ENCODE results near the gene FSTL3. TPM values are rescaled to one million over a fixed set of nuclear protein-coding genes. Genes with fewer than 3 reads are reported as not detected.

The FSTL3 gene
- total and polyA plus RNA-seq, 2 of the 13 experiments (the other 11 are each of a cell fraction or from before 2014, with no cell fraction given), result 13.5 to 15.6 TPM

DNA sequence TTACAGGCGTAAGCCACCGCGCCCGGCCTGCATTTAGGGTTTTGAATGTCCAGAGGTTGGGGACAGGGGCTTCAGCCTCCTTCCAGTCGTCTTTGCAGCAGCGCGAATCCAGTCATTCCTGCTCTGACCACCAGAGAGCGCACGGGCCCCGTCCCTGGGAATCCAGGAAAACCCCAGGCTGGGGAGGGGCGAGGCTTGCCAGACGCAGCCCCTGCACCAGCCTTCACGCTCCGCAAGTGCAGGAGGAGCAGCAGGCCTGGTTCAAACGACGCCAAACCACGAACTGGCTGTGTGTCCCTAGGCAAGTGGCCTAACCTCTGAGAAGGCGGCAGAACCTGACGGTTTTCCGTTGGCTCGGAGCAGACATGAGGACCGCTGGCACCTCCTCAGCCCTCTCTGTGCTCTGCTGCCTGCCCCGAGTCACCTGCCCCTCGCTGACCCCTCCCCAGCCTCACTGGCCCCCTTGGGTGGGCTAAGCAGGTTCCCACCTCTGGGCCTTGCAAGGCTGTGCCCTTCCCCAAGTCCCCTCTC is 11.2 kb upstream of the FSTL3 start (continued):
- no peak for TF ChIP-seq HOXA7 (CRISPR knock-in tag; IDR thresholded peaks at IDR 0.05)
- TF ChIP-seq TSC22D2 (CRISPR knock-in tag; IDR thresholded peaks at IDR 0.05; ENCODE audit: borderline replicate concordance), result peak; percentile 74; the same call in 1 of the 2 replicates
- TF ChIP-seq ZNF546 (CRISPR knock-in tag; conservative IDR thresholded peaks at IDR 0.05), result no peak
- TF ChIP-seq SSRP1 (CRISPR knock-in tag; IDR thresholded peaks at IDR 0.05), result no peak
- TF ChIP-seq MBD4 (IDR thresholded peaks at IDR 0.05; ENCODE audit: borderline replicate concordance, low read length), result no peak
- TF ChIP-seq, protein P1, sequence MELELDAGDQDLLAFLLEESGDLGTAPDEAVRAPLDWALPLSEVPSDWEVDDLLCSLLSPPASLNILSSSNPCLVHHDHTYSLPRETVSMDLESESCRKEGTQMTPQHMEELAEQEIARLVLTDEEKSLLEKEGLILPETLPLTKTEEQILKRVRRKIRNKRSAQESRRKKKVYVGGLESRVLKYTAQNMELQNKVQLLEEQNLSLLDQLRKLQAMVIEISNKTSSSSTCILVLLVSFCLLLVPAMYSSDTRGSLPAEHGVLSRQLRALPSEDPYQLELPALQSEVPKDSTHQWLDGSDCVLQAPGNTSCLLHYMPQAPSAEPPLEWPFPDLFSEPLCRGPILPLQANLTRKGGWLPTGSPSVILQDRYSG (CRISPR knock-in tag; IDR thresholded peaks at IDR 0.05), result no peak
- TF ChIP-seq, protein P2, sequence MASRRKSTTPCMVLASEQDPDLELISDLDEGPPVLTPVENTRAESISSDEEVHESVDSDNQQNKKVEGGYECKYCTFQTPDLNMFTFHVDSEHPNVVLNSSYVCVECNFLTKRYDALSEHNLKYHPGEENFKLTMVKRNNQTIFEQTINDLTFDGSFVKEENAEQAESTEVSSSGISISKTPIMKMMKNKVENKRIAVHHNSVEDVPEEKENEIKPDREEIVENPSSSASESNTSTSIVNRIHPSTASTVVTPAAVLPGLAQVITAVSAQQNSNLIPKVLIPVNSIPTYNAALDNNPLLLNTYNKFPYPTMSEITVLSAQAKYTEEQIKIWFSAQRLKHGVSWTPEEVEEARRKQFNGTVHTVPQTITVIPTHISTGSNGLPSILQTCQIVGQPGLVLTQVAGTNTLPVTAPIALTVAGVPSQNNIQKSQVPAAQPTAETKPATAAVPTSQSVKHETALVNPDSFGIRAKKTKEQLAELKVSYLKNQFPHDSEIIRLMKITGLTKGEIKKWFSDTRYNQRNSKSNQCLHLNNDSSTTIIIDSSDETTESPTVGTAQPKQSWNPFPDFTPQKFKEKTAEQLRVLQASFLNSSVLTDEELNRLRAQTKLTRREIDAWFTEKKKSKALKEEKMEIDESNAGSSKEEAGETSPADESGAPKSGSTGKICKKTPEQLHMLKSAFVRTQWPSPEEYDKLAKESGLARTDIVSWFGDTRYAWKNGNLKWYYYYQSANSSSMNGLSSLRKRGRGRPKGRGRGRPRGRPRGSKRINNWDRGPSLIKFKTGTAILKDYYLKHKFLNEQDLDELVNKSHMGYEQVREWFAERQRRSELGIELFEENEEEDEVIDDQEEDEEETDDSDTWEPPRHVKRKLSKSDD (CRISPR knock-in tag; IDR thresholded peaks at IDR 0.05; ENCODE audit: low read depth), result no peak
- peak; percentile 60; the same call in 1 of the 2 replicates for TF ChIP-seq GFI1 (CRISPR knock-in tag; IDR thresholded peaks at IDR 0.05; ENCODE audit: borderline replicate concordance)
- no peak for TF ChIP-seq JUND (CRISPR knock-in tag; IDR thresholded peaks at IDR 0.05)
- TF ChIP-seq, protein P3, sequence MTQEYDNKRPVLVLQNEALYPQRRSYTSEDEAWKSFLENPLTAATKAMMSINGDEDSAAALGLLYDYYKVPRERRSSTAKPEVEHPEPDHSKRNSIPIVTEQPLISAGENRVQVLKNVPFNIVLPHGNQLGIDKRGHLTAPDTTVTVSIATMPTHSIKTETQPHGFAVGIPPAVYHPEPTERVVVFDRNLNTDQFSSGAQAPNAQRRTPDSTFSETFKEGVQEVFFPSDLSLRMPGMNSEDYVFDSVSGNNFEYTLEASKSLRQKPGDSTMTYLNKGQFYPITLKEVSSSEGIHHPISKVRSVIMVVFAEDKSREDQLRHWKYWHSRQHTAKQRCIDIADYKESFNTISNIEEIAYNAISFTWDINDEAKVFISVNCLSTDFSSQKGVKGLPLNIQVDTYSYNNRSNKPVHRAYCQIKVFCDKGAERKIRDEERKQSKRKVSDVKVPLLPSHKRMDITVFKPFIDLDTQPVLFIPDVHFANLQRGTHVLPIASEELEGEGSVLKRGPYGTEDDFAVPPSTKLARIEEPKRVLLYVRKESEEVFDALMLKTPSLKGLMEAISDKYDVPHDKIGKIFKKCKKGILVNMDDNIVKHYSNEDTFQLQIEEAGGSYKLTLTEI (CRISPR knock-in tag; conservative IDR thresholded peaks at IDR 0.05), result no peak
- TF ChIP-seq RELA (CRISPR knock-in tag; IDR thresholded peaks at IDR 0.05), result peak; percentile 92; the same call in 1 of the 2 replicates
- TF ChIP-seq MAFK (conservative IDR thresholded peaks at IDR 0.05 in 1 of 2, IDR thresholded peaks at IDR 0.05 in 1 of 2; ENCODE audit: low read length in 2 of 2), result no peak
- no peak for TF ChIP-seq REL (CRISPR knock-in tag; conservative IDR thresholded peaks at IDR 0.05)
- TF ChIP-seq HIVEP1 (CRISPR knock-in tag; IDR thresholded peaks at IDR 0.05), result peak; percentile 75
- peak; percentile 87 for TF ChIP-seq ZNF501 (CRISPR knock-in tag; IDR thresholded peaks at IDR 0.05)
- peak; percentile 15; the same call in 1 of the 2 replicates for TF ChIP-seq ZNF724P (CRISPR knock-in tag; IDR thresholded peaks at IDR 0.05; ENCODE audit: borderline replicate concordance)
- peak; percentile 66; the same call in 1 of the 2 replicates for TF ChIP-seq RNF2 (conservative IDR thresholded peaks at IDR 0.05; ENCODE audit: low read depth)
- TF ChIP-seq ATF2 (CRISPR knock-in tag; IDR thresholded peaks at IDR 0.05), result peak; percentile 73; the same call in 1 of the 2 replicates
- no peak for TF ChIP-seq EZH2 (conservative IDR thresholded peaks at IDR 0.05; ENCODE audit: low read depth, low read length)
- TF ChIP-seq, protein P4, sequence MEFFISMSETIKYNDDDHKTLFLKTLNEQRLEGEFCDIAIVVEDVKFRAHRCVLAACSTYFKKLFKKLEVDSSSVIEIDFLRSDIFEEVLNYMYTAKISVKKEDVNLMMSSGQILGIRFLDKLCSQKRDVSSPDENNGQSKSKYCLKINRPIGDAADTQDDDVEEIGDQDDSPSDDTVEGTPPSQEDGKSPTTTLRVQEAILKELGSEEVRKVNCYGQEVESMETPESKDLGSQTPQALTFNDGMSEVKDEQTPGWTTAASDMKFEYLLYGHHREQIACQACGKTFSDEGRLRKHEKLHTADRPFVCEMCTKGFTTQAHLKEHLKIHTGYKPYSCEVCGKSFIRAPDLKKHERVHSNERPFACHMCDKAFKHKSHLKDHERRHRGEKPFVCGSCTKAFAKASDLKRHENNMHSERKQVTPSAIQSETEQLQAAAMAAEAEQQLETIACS (CRISPR knock-in tag; IDR thresholded peaks at IDR 0.05), result peak; percentile 62
- no peak for TF ChIP-seq ZNF816 (CRISPR knock-in tag; IDR thresholded peaks at IDR 0.05; ENCODE audit: borderline replicate concordance)
- TF ChIP-seq, protein P5, sequence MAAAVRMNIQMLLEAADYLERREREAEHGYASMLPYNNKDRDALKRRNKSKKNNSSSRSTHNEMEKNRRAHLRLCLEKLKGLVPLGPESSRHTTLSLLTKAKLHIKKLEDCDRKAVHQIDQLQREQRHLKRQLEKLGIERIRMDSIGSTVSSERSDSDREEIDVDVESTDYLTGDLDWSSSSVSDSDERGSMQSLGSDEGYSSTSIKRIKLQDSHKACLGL (CRISPR knock-in tag; IDR thresholded peaks at IDR 0.05), result peak; percentile 86

All from HepG2 (cell line).